WTC11 (cell line): ENCODE data around the gene MRPL9. TPM values are rescaled to one million over a fixed set of nuclear protein-coding genes. Genes with fewer than 3 reads are reported as not detected.

Source experiments
- ATAC-seq: fragments of 200-7000 bp; cut with Tn5 transposase; 2 replicates; pipeline ENCODE4 v1.10.0; 2021; ENCODE audit warnings: mild to moderate bottlenecking, moderate library complexity
- CTCF ChIA-PET: fragments of 300-600 bp; sonication (Branson Sonifier 250); formaldehyde crosslinking; loops from one replicate; lab custom pipeline; 2021; ENCODE audit warnings: antibody characterized with exemption; lab: Charles Lee
- POLR2A ChIA-PET: fragments of 350-600 bp; sonication (Branson Sonifier 250); formaldehyde crosslinking; loops from one replicate; lab custom pipeline; 2021; ENCODE audit warnings: antibody characterized with exemption; lab: Charles Lee
- DNase-seq: peaks from one replicate; pipeline ENCODE4 v3.0.0; 2021; ENCODE audit warnings: low spot score
- H3K27ac Mint-ChIP-seq: 2 replicates; pipeline ENCODE4 v1.8.0; 2021; ENCODE audit warnings: mixed read lengths
- H3K27me3 Mint-ChIP-seq: 2 replicates; pipeline ENCODE4 v1.8.0; 2021; ENCODE audit warnings: low read depth, mild to moderate bottlenecking, moderate library complexity, mixed read lengths
- H3K36me3 Mint-ChIP-seq: 2 replicates; pipeline ENCODE4 v1.8.0; 2021; ENCODE audit warnings: mixed read lengths
- H3K4me1 Mint-ChIP-seq: 2 replicates; pipeline ENCODE4 v1.8.0; 2022; ENCODE audit warnings: mixed read lengths
- H3K4me3 Mint-ChIP-seq: 2 replicates; pipeline ENCODE4 v1.8.0; 2021; ENCODE audit warnings: mild to moderate bottlenecking, moderate library complexity, mixed read lengths
- H3K9me3 Mint-ChIP-seq: 2 replicates; pipeline ENCODE4 v1.8.0; 2021; ENCODE audit warnings: mixed read lengths
- CREM ChIP-seq: sonication (generic); formaldehyde crosslinking; IDR thresholded peaks from 2 replicates; pipeline ENCODE4 v1.8.1; 2022; ENCODE audit warnings: mild to moderate bottlenecking, missing genetic modification reagents, moderate library complexity
- ELF4 ChIP-seq: sonication (generic); formaldehyde crosslinking; IDR thresholded peaks from 2 replicates; pipeline ENCODE4 v1.8.1; 2022; ENCODE audit warnings: low read depth, mild to moderate bottlenecking, moderate library complexity, missing genetic modification reagents
- JUN ChIP-seq: sonication (generic); formaldehyde crosslinking; IDR thresholded peaks from 2 replicates; pipeline ENCODE4 v1.8.0; 2023; ENCODE audit warnings: mild to moderate bottlenecking, missing genetic modification reagents
- KAT7 ChIP-seq: sonication (generic); formaldehyde crosslinking; IDR thresholded peaks from 2 replicates; pipeline ENCODE4 v1.8.1; 2023; ENCODE audit warnings: missing genetic modification reagents, mild to moderate bottlenecking, borderline replicate concordance
- NFE2L1 ChIP-seq: sonication (generic); formaldehyde crosslinking; IDR thresholded peaks from 2 replicates; pipeline ENCODE4 v1.8.1; 2023; ENCODE audit warnings: missing genetic modification reagents
- NFYB ChIP-seq: sonication (generic); formaldehyde crosslinking; conservative IDR thresholded peaks from 2 replicates; pipeline ENCODE4 v1.8.0; 2022; ENCODE audit warnings: low read depth, missing genetic modification reagents
- NR3C1 ChIP-seq: sonication (generic); formaldehyde crosslinking; conservative IDR thresholded peaks from 2 replicates; pipeline ENCODE4 v1.8.1; 2023; ENCODE audit warnings: low read depth, mild to moderate bottlenecking, missing genetic modification reagents
- ZNF138 ChIP-seq: sonication (generic); formaldehyde crosslinking; conservative IDR thresholded peaks from 2 replicates; pipeline ENCODE4 v1.8.1; 2022; ENCODE audit warnings: mild to moderate bottlenecking, moderate library complexity, missing genetic modification reagents
- ZNF396 ChIP-seq: fragments of 250-450 bp; sonication (Bioruptor Pico); IDR thresholded peaks from 2 replicates; pipeline ENCODE4 v1.8.0; 2021; ENCODE audit warnings: mild to moderate bottlenecking, moderate library complexity, borderline replicate concordance
- total RNA-seq: library from RNA; stranded (reverse); gene quantifications from 3 replicates; pipeline ENCODE4 v1.2.3, GENCODE V29; 2021
- TF ChIP-seq, protein P1 (sequence below): sonication (generic); formaldehyde crosslinking; IDR thresholded peaks from 2 replicates; pipeline ENCODE4 v1.8.0; 2022; ENCODE audit warnings: mild to moderate bottlenecking, missing genetic modification reagents
- TF ChIP-seq, protein P2 (sequence below): fragments of 250-450 bp; sonication (Bioruptor Pico); IDR thresholded peaks from 2 replicates; pipeline ENCODE4 v1.8.0; 2021; ENCODE audit warnings: mild to moderate bottlenecking
- TF ChIP-seq, protein P3 (sequence below): sonication (generic); formaldehyde crosslinking; IDR thresholded peaks from 2 replicates; pipeline ENCODE4 v1.8.1; 2023; ENCODE audit warnings: mild to moderate bottlenecking, missing genetic modification reagents, moderate library complexity
- TF ChIP-seq, protein P4 (sequence below): fragments of 250-450 bp; sonication (Bioruptor Pico); IDR thresholded peaks from 2 replicates; pipeline ENCODE4 v1.9.0; 2021; ENCODE audit warnings: moderate library complexity, mild to moderate bottlenecking, inconsistent platforms, borderline replicate concordance
- TF ChIP-seq, protein P5 (sequence below): sonication (generic); formaldehyde crosslinking; IDR thresholded peaks from 2 replicates; pipeline ENCODE4 v1.8.1; 2022; ENCODE audit warnings: mild to moderate bottlenecking, moderate library complexity, missing genetic modification reagents
- TF ChIP-seq, protein P6 (sequence below): sonication (generic); formaldehyde crosslinking; IDR thresholded peaks from 2 replicates; pipeline ENCODE4 v1.8.0; 2023; ENCODE audit warnings: mild to moderate bottlenecking, missing genetic modification reagents
- TF ChIP-seq, protein P7 (sequence below): sonication (generic); formaldehyde crosslinking; IDR thresholded peaks from 2 replicates; pipeline ENCODE4 v1.8.1; 2023; ENCODE audit warnings: mild to moderate bottlenecking, missing genetic modification reagents
- TF ChIP-seq, protein P8 (sequence below): fragments of 250-450 bp; sonication (Bioruptor Pico); IDR thresholded peaks from 2 replicates; pipeline ENCODE4 v1.9.0; 2021; ENCODE audit warnings: mild to moderate bottlenecking

The MRPL9 gene
- total RNA-seq, 1 experiment from 2014 or later = 99.3 TPM

DNA sequence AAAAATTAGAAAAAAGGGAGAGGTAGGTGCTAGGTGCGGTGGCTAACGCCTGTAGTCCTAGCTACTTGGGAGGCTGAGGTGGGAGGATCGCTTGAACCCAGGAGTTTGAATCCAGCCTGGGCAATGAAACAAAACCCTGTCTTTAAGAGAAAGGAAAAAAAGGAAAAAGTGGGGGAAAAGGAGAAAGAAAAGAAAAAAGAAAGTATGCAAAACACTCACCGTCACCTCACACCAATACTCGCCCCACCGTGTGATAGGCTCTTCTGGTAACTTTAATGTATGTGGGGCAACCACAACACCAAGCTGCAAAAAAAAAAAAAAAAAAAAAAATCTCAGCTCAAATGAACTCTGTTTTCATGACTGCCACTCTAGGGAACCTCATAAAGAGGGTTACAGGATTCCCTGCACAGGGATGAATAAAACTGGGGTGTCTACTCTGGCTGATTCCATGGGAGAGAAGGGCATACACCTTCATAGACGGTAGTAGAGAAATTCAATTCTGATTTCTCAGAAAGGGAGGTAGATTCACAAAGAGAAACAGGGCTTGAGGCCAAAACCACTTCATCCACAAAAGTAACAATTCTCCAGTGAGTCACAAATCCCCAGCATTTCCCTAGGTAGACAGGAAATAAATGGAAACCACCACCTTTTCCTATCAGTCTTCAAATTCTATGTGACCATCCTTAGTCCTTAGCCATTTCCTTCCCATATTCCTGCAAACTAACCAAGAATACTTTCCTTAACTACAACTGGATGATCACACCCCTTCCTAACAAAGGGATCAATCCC lies 2.5 kb downstream of the MRPL9 start:
- peaks cover 14% of the 10 kb centered on the region for H3K4me1 Mint-ChIP-seq
- DNase-seq = no peak
- H3K4me3 Mint-ChIP-seq = peak overlapping the region; percentile 34; the same call in 1 of the 2 replicates
- no peaks in the 10 kb centered on the region for H3K9me3 Mint-ChIP-seq
- H3K36me3 Mint-ChIP-seq = peaks cover 31% of the 10 kb centered on the region
- CTCF ChIA-PET = interaction anchor here (0.7 kb wide), 1 partner anchor 29 kb away, joined by 3 read pairs; no protein-coding TSS in a partner anchor
- H3K27me3 Mint-ChIP-seq = no peaks in the 10 kb centered on the region
- TF ChIP-seq NFYB (CRISPR knock-in tag) (no peak), ZNF396 (CRISPR knock-in tag) (no peak), ZNF138 (CRISPR knock-in tag) (no peak)
- TF ChIP-seq, protein P1, sequence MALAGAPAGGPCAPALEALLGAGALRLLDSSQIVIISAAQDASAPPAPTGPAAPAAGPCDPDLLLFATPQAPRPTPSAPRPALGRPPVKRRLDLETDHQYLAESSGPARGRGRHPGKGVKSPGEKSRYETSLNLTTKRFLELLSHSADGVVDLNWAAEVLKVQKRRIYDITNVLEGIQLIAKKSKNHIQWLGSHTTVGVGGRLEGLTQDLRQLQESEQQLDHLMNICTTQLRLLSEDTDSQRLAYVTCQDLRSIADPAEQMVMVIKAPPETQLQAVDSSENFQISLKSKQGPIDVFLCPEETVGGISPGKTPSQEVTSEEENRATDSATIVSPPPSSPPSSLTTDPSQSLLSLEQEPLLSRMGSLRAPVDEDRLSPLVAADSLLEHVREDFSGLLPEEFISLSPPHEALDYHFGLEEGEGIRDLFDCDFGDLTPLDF (CRISPR knock-in tag) = no peak
- TF ChIP-seq, protein P2, sequence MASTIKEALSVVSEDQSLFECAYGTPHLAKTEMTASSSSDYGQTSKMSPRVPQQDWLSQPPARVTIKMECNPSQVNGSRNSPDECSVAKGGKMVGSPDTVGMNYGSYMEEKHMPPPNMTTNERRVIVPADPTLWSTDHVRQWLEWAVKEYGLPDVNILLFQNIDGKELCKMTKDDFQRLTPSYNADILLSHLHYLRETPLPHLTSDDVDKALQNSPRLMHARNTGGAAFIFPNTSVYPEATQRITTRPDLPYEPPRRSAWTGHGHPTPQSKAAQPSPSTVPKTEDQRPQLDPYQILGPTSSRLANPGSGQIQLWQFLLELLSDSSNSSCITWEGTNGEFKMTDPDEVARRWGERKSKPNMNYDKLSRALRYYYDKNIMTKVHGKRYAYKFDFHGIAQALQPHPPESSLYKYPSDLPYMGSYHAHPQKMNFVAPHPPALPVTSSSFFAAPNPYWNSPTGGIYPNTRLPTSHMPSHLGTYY (CRISPR knock-in tag) = no peak
- TF ChIP-seq, protein P3, sequence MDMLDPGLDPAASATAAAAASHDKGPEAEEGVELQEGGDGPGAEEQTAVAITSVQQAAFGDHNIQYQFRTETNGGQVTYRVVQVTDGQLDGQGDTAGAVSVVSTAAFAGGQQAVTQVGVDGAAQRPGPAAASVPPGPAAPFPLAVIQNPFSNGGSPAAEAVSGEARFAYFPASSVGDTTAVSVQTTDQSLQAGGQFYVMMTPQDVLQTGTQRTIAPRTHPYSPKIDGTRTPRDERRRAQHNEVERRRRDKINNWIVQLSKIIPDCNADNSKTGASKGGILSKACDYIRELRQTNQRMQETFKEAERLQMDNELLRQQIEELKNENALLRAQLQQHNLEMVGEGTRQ (CRISPR knock-in tag) = no peak
- TF ChIP-seq, all 79 proteins: peak for 0
- ATAC-seq = no peak
- POLR2A ChIA-PET = interaction anchor here (0.6 kb wide), 1 partner anchor 35 kb away, joined by 7 read pairs; no protein-coding TSS in a partner anchor
- H3K27ac Mint-ChIP-seq = no peak overlapping the region

DNA sequence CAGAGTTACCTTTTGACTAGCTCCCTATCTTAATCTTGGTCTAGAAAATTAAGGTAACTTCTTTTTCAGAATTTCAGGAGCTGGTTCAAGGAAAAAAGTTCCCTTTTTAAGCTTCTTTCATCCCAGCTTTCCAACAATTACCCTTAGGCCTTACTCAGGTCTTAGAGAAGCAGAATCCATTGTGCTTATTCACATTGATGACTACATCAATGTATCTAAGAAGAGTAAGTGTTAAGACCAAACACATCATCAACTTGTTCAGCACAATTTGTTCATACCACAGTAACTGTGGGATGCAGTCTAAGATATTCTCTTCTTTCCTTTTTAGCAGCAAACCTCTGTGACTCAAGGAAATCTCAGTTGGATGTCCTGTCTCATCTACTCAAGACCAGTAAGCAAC lies 4.1 kb downstream of the MRPL9 start:
- ChIA-PET POLR2A (interaction anchor here (0.7 kb wide), 1 partner anchor 229 kb away, joined by 7 read pairs; no protein-coding TSS in a partner anchor), CTCF (interaction anchor here (0.7 kb wide), 1 partner anchor 66 kb away, joined by 3 read pairs; no protein-coding TSS in a partner anchor)
- H3K27ac Mint-ChIP-seq = no peak overlapping the region
- H3K4me3 Mint-ChIP-seq = no peak overlapping the region
- ATAC-seq (no peak), DNase-seq (no peak)
- H3K9me3 Mint-ChIP-seq = no peaks in the 10 kb centered on the region
- peaks cover 31% of the 10 kb centered on the region for H3K36me3 Mint-ChIP-seq
- H3K27me3 Mint-ChIP-seq = no peaks in the 10 kb centered on the region
- H3K4me1 Mint-ChIP-seq = peaks cover 11% of the 10 kb centered on the region
- TF ChIP-seq NFE2L1 (no peak), ELF4 (CRISPR knock-in tag) (no peak), NR3C1 (no peak), CREM (CRISPR knock-in tag) (no peak), JUN (no peak), KAT7 (CRISPR knock-in tag) (no peak)
- TF ChIP-seq, protein P4, sequence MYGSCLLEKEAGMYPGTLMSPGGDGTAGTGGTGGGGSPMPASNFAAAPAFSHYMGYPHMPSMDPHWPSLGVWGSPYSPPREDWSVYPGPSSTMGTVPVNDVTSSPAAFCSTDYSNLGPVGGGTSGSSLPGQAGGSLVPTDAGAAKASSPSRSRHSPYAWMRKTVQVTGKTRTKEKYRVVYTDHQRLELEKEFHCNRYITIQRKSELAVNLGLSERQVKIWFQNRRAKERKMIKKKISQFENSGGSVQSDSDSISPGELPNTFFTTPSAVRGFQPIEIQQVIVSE (CRISPR knock-in tag) = no peak
- TF ChIP-seq, protein P5, sequence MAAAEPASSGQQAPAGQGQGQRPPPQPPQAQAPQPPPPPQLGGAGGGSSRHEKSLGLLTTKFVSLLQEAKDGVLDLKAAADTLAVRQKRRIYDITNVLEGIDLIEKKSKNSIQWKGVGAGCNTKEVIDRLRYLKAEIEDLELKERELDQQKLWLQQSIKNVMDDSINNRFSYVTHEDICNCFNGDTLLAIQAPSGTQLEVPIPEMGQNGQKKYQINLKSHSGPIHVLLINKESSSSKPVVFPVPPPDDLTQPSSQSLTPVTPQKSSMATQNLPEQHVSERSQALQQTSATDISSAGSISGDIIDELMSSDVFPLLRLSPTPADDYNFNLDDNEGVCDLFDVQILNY (CRISPR knock-in tag) = no peak
- TF ChIP-seq, protein P6, sequence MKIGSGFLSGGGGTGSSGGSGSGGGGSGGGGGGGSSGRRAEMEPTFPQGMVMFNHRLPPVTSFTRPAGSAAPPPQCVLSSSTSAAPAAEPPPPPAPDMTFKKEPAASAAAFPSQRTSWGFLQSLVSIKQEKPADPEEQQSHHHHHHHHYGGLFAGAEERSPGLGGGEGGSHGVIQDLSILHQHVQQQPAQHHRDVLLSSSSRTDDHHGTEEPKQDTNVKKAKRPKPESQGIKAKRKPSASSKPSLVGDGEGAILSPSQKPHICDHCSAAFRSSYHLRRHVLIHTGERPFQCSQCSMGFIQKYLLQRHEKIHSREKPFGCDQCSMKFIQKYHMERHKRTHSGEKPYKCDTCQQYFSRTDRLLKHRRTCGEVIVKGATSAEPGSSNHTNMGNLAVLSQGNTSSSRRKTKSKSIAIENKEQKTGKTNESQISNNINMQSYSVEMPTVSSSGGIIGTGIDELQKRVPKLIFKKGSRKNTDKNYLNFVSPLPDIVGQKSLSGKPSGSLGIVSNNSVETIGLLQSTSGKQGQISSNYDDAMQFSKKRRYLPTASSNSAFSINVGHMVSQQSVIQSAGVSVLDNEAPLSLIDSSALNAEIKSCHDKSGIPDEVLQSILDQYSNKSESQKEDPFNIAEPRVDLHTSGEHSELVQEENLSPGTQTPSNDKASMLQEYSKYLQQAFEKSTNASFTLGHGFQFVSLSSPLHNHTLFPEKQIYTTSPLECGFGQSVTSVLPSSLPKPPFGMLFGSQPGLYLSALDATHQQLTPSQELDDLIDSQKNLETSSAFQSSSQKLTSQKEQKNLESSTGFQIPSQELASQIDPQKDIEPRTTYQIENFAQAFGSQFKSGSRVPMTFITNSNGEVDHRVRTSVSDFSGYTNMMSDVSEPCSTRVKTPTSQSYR (CRISPR knock-in tag) = no peak
- TF ChIP-seq, protein P7, sequence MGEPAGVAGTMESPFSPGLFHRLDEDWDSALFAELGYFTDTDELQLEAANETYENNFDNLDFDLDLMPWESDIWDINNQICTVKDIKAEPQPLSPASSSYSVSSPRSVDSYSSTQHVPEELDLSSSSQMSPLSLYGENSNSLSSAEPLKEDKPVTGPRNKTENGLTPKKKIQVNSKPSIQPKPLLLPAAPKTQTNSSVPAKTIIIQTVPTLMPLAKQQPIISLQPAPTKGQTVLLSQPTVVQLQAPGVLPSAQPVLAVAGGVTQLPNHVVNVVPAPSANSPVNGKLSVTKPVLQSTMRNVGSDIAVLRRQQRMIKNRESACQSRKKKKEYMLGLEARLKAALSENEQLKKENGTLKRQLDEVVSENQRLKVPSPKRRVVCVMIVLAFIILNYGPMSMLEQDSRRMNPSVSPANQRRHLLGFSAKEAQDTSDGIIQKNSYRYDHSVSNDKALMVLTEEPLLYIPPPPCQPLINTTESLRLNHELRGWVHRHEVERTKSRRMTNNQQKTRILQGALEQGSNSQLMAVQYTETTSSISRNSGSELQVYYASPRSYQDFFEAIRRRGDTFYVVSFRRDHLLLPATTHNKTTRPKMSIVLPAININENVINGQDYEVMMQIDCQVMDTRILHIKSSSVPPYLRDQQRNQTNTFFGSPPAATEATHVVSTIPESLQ = no peak
- TF ChIP-seq, protein P8, sequence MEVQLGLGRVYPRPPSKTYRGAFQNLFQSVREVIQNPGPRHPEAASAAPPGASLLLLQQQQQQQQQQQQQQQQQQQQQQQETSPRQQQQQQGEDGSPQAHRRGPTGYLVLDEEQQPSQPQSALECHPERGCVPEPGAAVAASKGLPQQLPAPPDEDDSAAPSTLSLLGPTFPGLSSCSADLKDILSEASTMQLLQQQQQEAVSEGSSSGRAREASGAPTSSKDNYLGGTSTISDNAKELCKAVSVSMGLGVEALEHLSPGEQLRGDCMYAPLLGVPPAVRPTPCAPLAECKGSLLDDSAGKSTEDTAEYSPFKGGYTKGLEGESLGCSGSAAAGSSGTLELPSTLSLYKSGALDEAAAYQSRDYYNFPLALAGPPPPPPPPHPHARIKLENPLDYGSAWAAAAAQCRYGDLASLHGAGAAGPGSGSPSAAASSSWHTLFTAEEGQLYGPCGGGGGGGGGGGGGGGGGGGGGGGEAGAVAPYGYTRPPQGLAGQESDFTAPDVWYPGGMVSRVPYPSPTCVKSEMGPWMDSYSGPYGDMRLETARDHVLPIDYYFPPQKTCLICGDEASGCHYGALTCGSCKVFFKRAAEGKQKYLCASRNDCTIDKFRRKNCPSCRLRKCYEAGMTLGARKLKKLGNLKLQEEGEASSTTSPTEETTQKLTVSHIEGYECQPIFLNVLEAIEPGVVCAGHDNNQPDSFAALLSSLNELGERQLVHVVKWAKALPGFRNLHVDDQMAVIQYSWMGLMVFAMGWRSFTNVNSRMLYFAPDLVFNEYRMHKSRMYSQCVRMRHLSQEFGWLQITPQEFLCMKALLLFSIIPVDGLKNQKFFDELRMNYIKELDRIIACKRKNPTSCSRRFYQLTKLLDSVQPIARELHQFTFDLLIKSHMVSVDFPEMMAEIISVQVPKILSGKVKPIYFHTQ (CRISPR knock-in tag) = no peak
